CD4-positive, alpha-beta T cell treated with Interleukin-4 for 1 hour (primary cell): ENCODE measurements around the gene RBM41.

Experiments used
- DNase-seq, 2 donors: peaks; one replicate each; pipeline ENCODE4 v3.0.0-alpha.2; 2020 to 2022

RBM41 gene

GRCh38 chrX:107025545-107025944 is 93.1 kb downstream of the RBM41 start:
- peak in 1 of 2 donors; percentile 22 for DNase-seq

DNA sequence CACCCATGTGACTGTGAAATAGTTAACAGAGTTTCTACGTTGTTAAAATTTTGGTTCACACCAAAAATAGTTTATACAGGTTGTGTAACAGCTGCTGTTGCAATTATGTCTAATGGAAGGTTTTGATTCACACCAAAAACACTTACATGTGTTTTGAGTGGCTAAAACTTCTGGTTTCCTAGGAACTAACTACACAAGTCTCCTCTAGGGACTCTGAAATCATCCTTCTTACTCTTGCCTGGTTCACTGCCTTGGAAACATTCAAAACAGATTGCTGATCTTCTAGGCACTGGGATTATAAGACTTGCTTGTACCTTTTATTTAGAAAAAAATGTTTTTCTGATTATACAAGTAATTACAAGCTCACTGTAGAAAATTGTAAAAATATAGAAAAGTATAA is 103.7 kb downstream of the RBM41 start:
- DNase-seq: no peak
